NCI-H82 (cell line): ENCODE measurements around the gene PBX1.

Experiments
- DNase-seq: peaks from one replicate; lab custom pipeline; 2025; lab: John Stamatoyannopoulos, UW

The PBX1 gene

GRCh38 chr1:164695956-164696665, 137.1 kb downstream of the PBX1 start:
- DNase-seq: no peak

- DNase-seq: no peak
Observed at GRCh38 chr1:164699815-164700491, 141.0 kb downstream of the PBX1 start.

GRCh38 chr1:164700683-164701082, 141.7 kb downstream of the PBX1 start:
- DNase-seq: no peak

- DNase-seq: no peak
Observed at GRCh38 chr1:164701189-164701761, 142.3 kb downstream of the PBX1 start.

GRCh38 chr1:164702216-164702615, 143.2 kb downstream of the PBX1 start:
- no peak for DNase-seq

- no peak for DNase-seq
Observed at GRCh38 chr1:164702664-164703063, 143.7 kb downstream of the PBX1 start.

- no peak for DNase-seq
Observed at GRCh38 chr1:164703463-164703862, 144.5 kb downstream of the PBX1 start.

GRCh38 chr1:164703960-164704411, 145.0 kb downstream of the PBX1 start:
- no peak for DNase-seq

GRCh38 chr1:164704954-164705353, 146.0 kb downstream of the PBX1 start:
- DNase-seq: peak; percentile 74

- no peak for DNase-seq
Observed at GRCh38 chr1:164706606-164706987, 147.6 kb downstream of the PBX1 start.

- DNase-seq: peak; percentile 78
Observed at GRCh38 chr1:164707868-164708331, 148.9 kb downstream of the PBX1 start.

GRCh38 chr1:164708596-164708995, 149.6 kb downstream of the PBX1 start:
- no peak for DNase-seq

GRCh38 chr1:164709126-164709525, 150.1 kb downstream of the PBX1 start:
- DNase-seq: no peak

GRCh38 chr1:164709541-164710278, 150.7 kb downstream of the PBX1 start:
- no peak for DNase-seq

GRCh38 chr1:164712131-164713036, 153.4 kb downstream of the PBX1 start:
- DNase-seq: peak; percentile 89

- no peak for DNase-seq
Observed at GRCh38 chr1:164713456-164714207, 154.6 kb downstream of the PBX1 start.

- DNase-seq: no peak
Observed at GRCh38 chr1:164716992-164717703, 158.2 kb downstream of the PBX1 start.

GRCh38 chr1:164718821-164719220, 159.8 kb downstream of the PBX1 start:
- no peak for DNase-seq

GRCh38 chr1:164719676-164720439, 160.9 kb downstream of the PBX1 start:
- DNase-seq: no peak
